ENCODE results near the gene SOX10.

DNA sequence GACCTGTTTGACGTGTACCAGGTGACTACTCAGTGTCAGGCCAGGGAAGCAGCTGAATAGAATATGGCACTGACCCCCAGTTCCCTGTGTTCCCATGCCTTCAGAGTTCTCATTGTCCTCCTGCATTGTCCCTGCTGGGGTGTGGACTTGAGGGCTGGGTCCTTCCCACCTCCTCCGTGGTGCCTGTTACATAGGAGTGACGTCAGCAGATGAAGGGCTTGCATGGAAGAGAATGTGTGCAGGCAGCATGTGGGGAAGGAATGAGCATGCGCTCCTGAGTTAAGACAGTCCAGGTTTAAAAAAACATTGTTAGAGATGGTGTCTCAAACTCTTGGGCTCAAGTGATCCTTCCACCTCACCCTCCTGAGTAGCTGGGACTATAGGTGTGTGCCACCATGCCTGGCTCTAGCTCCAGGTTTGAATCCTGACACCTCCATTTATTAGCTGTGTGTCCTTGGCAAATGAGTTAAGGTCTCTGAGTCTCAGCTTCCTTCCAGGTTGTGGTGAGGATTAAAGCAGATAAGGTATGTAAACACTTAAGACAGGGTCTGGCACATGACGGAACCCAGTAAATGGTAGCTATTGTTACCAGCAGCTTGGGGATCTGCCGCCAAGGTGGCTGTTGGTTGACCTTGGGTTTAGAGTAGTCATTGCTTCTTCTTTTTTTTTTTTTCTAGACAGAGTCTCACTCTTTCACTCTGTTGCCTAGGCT is 7.5 kb upstream of the SOX10 start:
- TF ChIP-seq FOXJ3 (CRISPR knock-in tag; IDR thresholded peaks at IDR 0.05; ENCODE audit: borderline replicate concordance) (no peak), CTCF (IDR thresholded peaks at IDR 0.05) (no peak), JUN (CRISPR knock-in tag; IDR thresholded peaks at IDR 0.05) (no peak), ATF3 (CRISPR knock-in tag; conservative IDR thresholded peaks at IDR 0.05) (no peak)
- TF ChIP-seq, protein P1, sequence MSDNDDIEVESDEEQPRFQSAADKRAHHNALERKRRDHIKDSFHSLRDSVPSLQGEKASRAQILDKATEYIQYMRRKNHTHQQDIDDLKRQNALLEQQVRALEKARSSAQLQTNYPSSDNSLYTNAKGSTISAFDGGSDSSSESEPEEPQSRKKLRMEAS (CRISPR knock-in tag; IDR thresholded peaks at IDR 0.05) = no peak

Measured in WTC11 (cell line).